H1 (cell line): ENCODE measurements around the gene PPP2R5B. TPM values are rescaled to one million over a fixed set of nuclear protein-coding genes. Genes with fewer than 3 reads are reported as not detected.
A peak's percentile ranks its signal among the peaks of the same experiment; 100 is the strongest.

Experiments used
- CEBPB ChIP-seq: IDR thresholded peaks from 2 replicates; pipeline ENCODE4 v1.6.1; 2012; ENCODE audit warnings: low read depth, low read length
- CREB1 ChIP-seq: IDR thresholded peaks from 2 replicates; pipeline ENCODE4 v1.6.1; 2012; ENCODE audit warnings: inconsistent platforms
- EP300 ChIP-seq, 2 experiments: IDR thresholded peaks; 1 replicate in 1 of 2; 2 replicates in 1 of 2; pipeline ENCODE4 v1.6.1; 2011 to 2012; ENCODE audit warnings: low read depth in 2 of 2, low read length in 2 of 2, mild to moderate bottlenecking in 2 of 2, borderline replicate concordance in 1 of 2, inconsistent platforms in 1 of 2, moderate library complexity in 1 of 2
- GABPA ChIP-seq: IDR thresholded peaks from 2 replicates; pipeline ENCODE4 v1.6.1; 2011; ENCODE audit warnings: mild to moderate bottlenecking, low read length, moderate library complexity, borderline replicate concordance; ENCODE audit not compliant: insufficient read depth
- GTF2F1 ChIP-seq: IDR thresholded peaks from 2 replicates; pipeline ENCODE4 v1.6.1; 2012; ENCODE audit warnings: low read depth, low read length, improper control_type of control experiment, borderline replicate concordance
- JUN ChIP-seq: IDR thresholded peaks from 2 replicates; pipeline ENCODE4 v1.6.1; 2011; ENCODE audit warnings: low read depth, mild to moderate bottlenecking, improper control_type of control experiment, low read length
- JUND ChIP-seq: IDR thresholded peaks from 2 replicates; pipeline ENCODE4 v1.6.1; 2011; ENCODE audit warnings: mild to moderate bottlenecking, improper control_type of control experiment, low read length
- KDM1A ChIP-seq: fragments of 200-600, 300-600 bp; sonication (generic); IDR thresholded peaks from 2 replicates; pipeline ENCODE4 v1.7.1; 2016; ENCODE audit warnings: mild to moderate bottlenecking, low read length, borderline replicate concordance
- KDM4A ChIP-seq: IDR thresholded peaks from one replicate; pipeline ENCODE4 v1.7.1; 2012; ENCODE audit warnings: low read depth, mild to moderate bottlenecking, moderate library complexity, low read length, inconsistent platforms; ENCODE audit not compliant: severe bottlenecking
- POU5F1 ChIP-seq: IDR thresholded peaks from 2 replicates; pipeline ENCODE4 v1.6.1; 2011; ENCODE audit warnings: low read depth, mild to moderate bottlenecking, low read length, moderate library complexity
- RNF2 ChIP-seq: fragments of 200-900, 300-1000 bp; sonication (generic); IDR thresholded peaks from 2 replicates; pipeline ENCODE4 v1.7.1; 2016; ENCODE audit warnings: borderline replicate concordance, low read depth, mild to moderate bottlenecking, antibody characterized with exemption, low read length; ENCODE audit not compliant: poor library complexity, severe bottlenecking; ENCODE audit errors: missing control alignments
- RXRA ChIP-seq: IDR thresholded peaks from 2 replicates; pipeline ENCODE4 v1.6.1; 2011; ENCODE audit warnings: low read depth, mild to moderate bottlenecking, low read length, moderate library complexity; ENCODE audit not compliant: insufficient read depth
- SP2 ChIP-seq: IDR thresholded peaks from 2 replicates; pipeline ENCODE4 v1.6.1; 2012; ENCODE audit warnings: mild to moderate bottlenecking, low read length, inconsistent platforms
- SUZ12 ChIP-seq: fragments of 200-600 bp; sonication (generic); IDR thresholded peaks from 2 replicates; pipeline ENCODE4 v1.6.1; 2012; ENCODE audit warnings: mild to moderate bottlenecking, inconsistent platforms, low read length, moderate library complexity, mixed read lengths
- TEAD4 ChIP-seq: IDR thresholded peaks from 2 replicates; pipeline ENCODE4 v1.6.1; 2012; ENCODE audit warnings: low read depth, low read length, inconsistent platforms, mixed read lengths
- YY1 ChIP-seq: IDR thresholded peaks from 2 replicates; pipeline ENCODE4 v1.6.1; 2011; ENCODE audit warnings: low read depth, mild to moderate bottlenecking, low read length
- polyA plus RNA-seq, 7 experiments: library from polyadenylated mRNA; depleted of rRNA in 3 of 7; stranded (reverse) in 5 of 7; unstranded in 2 of 7; fragments of >200 nt in 5 of 7; fragments of 200-250 nt in 2 of 7; gene quantifications; 1 replicate in 5 of 7; 2 replicates in 1 of 7; 4 replicates in 1 of 7; pipeline versions ENCODE4 v1.2.1 to v1.2.3, GENCODE V29; 2011 to 2013; ENCODE audit warnings: missing spikeins in 2 of 7, mixed read lengths in 2 of 7
- total RNA-seq: library from RNA; stranded (reverse); fragmentation: NEBNext Ultra II Directional; extraction: Animal tissue kit (Norgen Biotek cat#: 25700); gene quantifications from 2 replicates; pipeline ENCODE4 v1.2.1, GENCODE V29; 2021
- TF ChIP-seq, protein P1 (sequence below): IDR thresholded peaks from 2 replicates; pipeline ENCODE4 v1.6.1; 2011; ENCODE audit warnings: low read depth, mild to moderate bottlenecking, low read length; ENCODE audit not compliant: insufficient read depth
- TF ChIP-seq, protein P2 (sequence below), 3 experiments: IDR thresholded peaks; 1 replicate in 2 of 3; 2 replicates in 1 of 3; pipeline versions ENCODE4 v1.5.1 to v1.6.1; 2011; ENCODE audit warnings: low read length in 3 of 3, mild to moderate bottlenecking in 3 of 3, inconsistent platforms in 2 of 3, low read depth in 1 of 3, moderate library complexity in 1 of 3; ENCODE audit not compliant: insufficient read depth in 1 of 3; ENCODE audit errors: control extremely low read depth in 1 of 3
- TF ChIP-seq, protein P3 (sequence below): IDR thresholded peaks from 2 replicates; pipeline ENCODE4 v1.6.1; 2011; ENCODE audit warnings: low read length, improper control_type of control experiment

The PPP2R5B gene
- total and polyA plus RNA-seq, 2 of the 8 experiments (the other 6 are each of a cell fraction or from before 2014, with no cell fraction given) = 4.9 to 5.1 TPM

DNA sequence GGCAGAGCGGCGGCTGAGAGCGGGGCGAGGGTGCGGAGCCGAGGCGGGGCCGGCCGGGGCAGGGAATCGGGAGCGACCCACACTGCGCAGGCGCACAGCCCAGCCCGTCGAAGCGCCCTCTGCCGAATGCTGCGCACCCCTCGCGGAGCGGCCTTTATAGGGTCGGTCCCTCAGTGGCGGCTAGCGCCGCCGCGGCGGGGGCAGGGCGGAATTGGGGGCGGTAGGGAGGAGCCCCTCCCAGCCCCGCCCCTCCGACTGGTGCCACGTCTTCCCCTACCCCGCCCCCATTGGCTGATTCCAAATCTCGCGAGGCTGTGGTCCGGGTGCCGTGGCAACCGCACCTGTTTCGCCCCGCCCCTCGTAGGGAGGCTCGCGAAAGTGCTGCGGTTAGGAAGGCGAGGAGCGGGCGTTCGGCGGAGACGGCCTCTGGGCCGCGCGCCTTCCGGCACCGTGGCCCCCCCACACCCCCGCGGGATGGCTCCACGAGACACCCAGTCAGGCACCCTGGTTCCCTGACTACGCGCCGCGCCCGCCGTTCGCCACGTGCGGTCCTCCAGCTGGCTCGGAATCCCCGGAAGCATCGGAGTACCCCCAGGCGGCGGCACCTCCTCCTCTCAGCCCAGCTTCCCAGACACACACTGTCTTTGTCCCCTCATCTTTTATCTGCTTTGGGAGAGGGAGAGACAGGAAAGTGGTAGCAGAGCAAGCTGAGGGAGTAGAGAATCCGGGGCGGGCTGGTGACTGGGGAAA lies 45.8 kb upstream of the PPP2R5B start, which contains the start of gene EHD1 (continued):
- TF ChIP-seq EP300 (IDR thresholded peaks at IDR 0.05; ENCODE audit: borderline replicate concordance in 1 of 2, low read depth in 2 of 2, low read length in 2 of 2) = no peak
- TF ChIP-seq, protein P1, sequence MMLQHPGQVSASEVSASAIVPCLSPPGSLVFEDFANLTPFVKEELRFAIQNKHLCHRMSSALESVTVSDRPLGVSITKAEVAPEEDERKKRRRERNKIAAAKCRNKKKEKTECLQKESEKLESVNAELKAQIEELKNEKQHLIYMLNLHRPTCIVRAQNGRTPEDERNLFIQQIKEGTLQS = 0 out of 2 replicates have a peak, but pooled peaks have one; percentile 8
- TF ChIP-seq RNF2 = no peak
- peak; percentile 77 for TF ChIP-seq KDM4A
- TF ChIP-seq JUN = no peak
- no peak for TF ChIP-seq GABPA
- TF ChIP-seq GTF2F1 = 0 out of 2 replicates have a peak, but pooled peaks have one; percentile 25
- TF ChIP-seq CREB1 = no peak; the same call in 1 of the 2 replicates
- TF ChIP-seq JUND = no peak
- TF ChIP-seq KDM1A = no peak
- TF ChIP-seq YY1 = no peak
- TF ChIP-seq, protein P2, sequence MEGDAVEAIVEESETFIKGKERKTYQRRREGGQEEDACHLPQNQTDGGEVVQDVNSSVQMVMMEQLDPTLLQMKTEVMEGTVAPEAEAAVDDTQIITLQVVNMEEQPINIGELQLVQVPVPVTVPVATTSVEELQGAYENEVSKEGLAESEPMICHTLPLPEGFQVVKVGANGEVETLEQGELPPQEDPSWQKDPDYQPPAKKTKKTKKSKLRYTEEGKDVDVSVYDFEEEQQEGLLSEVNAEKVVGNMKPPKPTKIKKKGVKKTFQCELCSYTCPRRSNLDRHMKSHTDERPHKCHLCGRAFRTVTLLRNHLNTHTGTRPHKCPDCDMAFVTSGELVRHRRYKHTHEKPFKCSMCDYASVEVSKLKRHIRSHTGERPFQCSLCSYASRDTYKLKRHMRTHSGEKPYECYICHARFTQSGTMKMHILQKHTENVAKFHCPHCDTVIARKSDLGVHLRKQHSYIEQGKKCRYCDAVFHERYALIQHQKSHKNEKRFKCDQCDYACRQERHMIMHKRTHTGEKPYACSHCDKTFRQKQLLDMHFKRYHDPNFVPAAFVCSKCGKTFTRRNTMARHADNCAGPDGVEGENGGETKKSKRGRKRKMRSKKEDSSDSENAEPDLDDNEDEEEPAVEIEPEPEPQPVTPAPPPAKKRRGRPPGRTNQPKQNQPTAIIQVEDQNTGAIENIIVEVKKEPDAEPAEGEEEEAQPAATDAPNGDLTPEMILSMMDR (IDR thresholded peaks at IDR 0.05; ENCODE audit: control extremely low read depth in 1 of 3, insufficient read depth in 1 of 3, low read depth in 1 of 3, low read length in 3 of 3) = peak; percentile 66 to 76 (median 71)
- TF ChIP-seq, protein P3, sequence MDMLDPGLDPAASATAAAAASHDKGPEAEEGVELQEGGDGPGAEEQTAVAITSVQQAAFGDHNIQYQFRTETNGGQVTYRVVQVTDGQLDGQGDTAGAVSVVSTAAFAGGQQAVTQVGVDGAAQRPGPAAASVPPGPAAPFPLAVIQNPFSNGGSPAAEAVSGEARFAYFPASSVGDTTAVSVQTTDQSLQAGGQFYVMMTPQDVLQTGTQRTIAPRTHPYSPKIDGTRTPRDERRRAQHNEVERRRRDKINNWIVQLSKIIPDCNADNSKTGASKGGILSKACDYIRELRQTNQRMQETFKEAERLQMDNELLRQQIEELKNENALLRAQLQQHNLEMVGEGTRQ = no peak
- TF ChIP-seq TEAD4 = no peak
- no peak for TF ChIP-seq SUZ12
- TF ChIP-seq CEBPB = no peak
- no peak for TF ChIP-seq POU5F1
- no peak for TF ChIP-seq RXRA
- TF ChIP-seq SP2 = no peak
